HL-60 (cell line): Measurements from ENCODE around the gene CTBP2.

Experiments used
- DNase-seq, 2 experiments: peaks; one replicate each; pipeline ENCODE4 v3.0.0-alpha.2; 2010 to 2020; ENCODE audit warnings: low read depth in 1 of 2, low spot score in 1 of 2
- H3K27ac ChIP-seq: fragments of 250-450 bp; sonication (Bioruptor Pico); replicated peaks from 2 replicates; pipeline ENCODE4 v1.5.1; 2020; ENCODE audit warnings: mild to moderate bottlenecking, moderate library complexity
- H3K27me3 ChIP-seq: fragments of 250-450 bp; sonication (Bioruptor Pico); 2 replicates; pipeline ENCODE4 v1.5.1; 2021; ENCODE audit warnings: mild to moderate bottlenecking, moderate library complexity; ENCODE audit not compliant: insufficient read depth, poor library complexity, severe bottlenecking
- H3K4me3 ChIP-seq: replicated peaks from 2 replicates; pipeline ENCODE4 v1.5.1; 2011; ENCODE audit warnings: mild to moderate bottlenecking, control low read depth, low read length; ENCODE audit not compliant: insufficient read depth
- CTCF ChIP-seq: IDR thresholded peaks from one replicate; pipeline ENCODE4 v1.5.1; 2011; ENCODE audit warnings: low read length, control low read depth, inconsistent platforms; ENCODE audit not compliant: insufficient read depth
- GABPA ChIP-seq: IDR thresholded peaks from 2 replicates; pipeline ENCODE4 v1.6.1; 2012; ENCODE audit warnings: low read depth
- POLR2AphosphoS5 ChIP-seq: IDR thresholded peaks from 2 replicates; pipeline ENCODE4 v1.6.1; 2012; ENCODE audit warnings: low read depth
- REST ChIP-seq: IDR thresholded peaks from 2 replicates; pipeline ENCODE4 v1.6.1; 2012; ENCODE audit warnings: low read depth; ENCODE audit not compliant: insufficient replicate concordance
- SPI1 ChIP-seq: IDR thresholded peaks from 2 replicates; pipeline ENCODE4 v1.6.1; 2012; ENCODE audit warnings: low read depth, mild to moderate bottlenecking, borderline replicate concordance

CTBP2 gene

GRCh38 chr10:125114761-125115391, 45.5 kb downstream of the CTBP2 start:
- Histone ChIP-seq H3K27me3 (no peaks in the 10 kb centered on the region), H3K4me3 (no peak overlapping the region), H3K27ac (no peak overlapping the region)
- no peak for TF ChIP-seq POLR2AphosphoS5
- TF ChIP-seq SPI1: no peak
- TF ChIP-seq CTCF: no peak
- no peak for TF ChIP-seq REST
- no peak for TF ChIP-seq GABPA
- no peak for DNase-seq

GRCh38 chr10:125113691-125114371, 46.5 kb downstream of the CTBP2 start:
- DNase-seq: no peak
- Histone ChIP-seq H3K27ac (no peak overlapping the region), H3K27me3 (no peaks in the 10 kb centered on the region), H3K4me3 (no peak overlapping the region)
- TF ChIP-seq CTCF: no peak
- no peak for TF ChIP-seq POLR2AphosphoS5
- TF ChIP-seq GABPA: no peak
- TF ChIP-seq SPI1: no peak
- TF ChIP-seq REST: no peak

GRCh38 chr10:125112697-125113494, 47.5 kb downstream of the CTBP2 start:
- TF ChIP-seq CTCF (no peak), POLR2AphosphoS5 (no peak), SPI1 (no peak), GABPA (no peak), REST (no peak)
- H3K27me3 ChIP-seq: no peaks in the 10 kb centered on the region
- DNase-seq: no peak
- no peak overlapping the region for H3K4me3 ChIP-seq
- H3K27ac ChIP-seq: no peak overlapping the region
